WERI-Rb-1 (cell line): ENCODE data around the gene PDE4B.

Source experiments
- DNase-seq: peaks from one replicate; pipeline ENCODE4 v3.0.0-alpha.2; 2020
- H3K27ac ChIP-seq: fragments of 250-450 bp; sonication (Bioruptor Pico); 2 replicates; pipeline ENCODE4 v1.5.1; 2020; ENCODE audit warnings: mild to moderate bottlenecking, moderate library complexity
- H3K27me3 ChIP-seq: fragments of 250-450 bp; sonication (Bioruptor Pico); 2 replicates; pipeline ENCODE4 v1.5.1; 2021; ENCODE audit warnings: mild to moderate bottlenecking, low read depth, moderate library complexity; ENCODE audit not compliant: insufficient read depth, severe bottlenecking
- H3K36me3 ChIP-seq: fragments of 250-450 bp; sonication (Bioruptor Pico); 2 replicates; pipeline ENCODE4 v1.5.1; 2020; ENCODE audit warnings: mild to moderate bottlenecking, moderate library complexity
- H3K4me3 ChIP-seq: 2 replicates; pipeline ENCODE4 v1.5.1; 2011; ENCODE audit warnings: low read depth, mild to moderate bottlenecking, control low read depth, low read length
- H3K9me3 ChIP-seq: fragments of 250-450 bp; sonication (Bioruptor Pico); 2 replicates; pipeline ENCODE4 v1.5.1; 2021; ENCODE audit warnings: mild to moderate bottlenecking, moderate library complexity; ENCODE audit not compliant: severe bottlenecking
- TF ChIP-seq, protein P1 (sequence below): IDR thresholded peaks from 2 replicates; pipeline ENCODE4 v1.5.1; 2011; ENCODE audit warnings: low read depth, mild to moderate bottlenecking, control low read depth, inconsistent platforms, low read length

PDE4B gene

GRCh38 chr1:66395202-66396061 is 602.7 kb downstream of the PDE4B start:
- DNase-seq: no peak
- TF ChIP-seq, protein P1, sequence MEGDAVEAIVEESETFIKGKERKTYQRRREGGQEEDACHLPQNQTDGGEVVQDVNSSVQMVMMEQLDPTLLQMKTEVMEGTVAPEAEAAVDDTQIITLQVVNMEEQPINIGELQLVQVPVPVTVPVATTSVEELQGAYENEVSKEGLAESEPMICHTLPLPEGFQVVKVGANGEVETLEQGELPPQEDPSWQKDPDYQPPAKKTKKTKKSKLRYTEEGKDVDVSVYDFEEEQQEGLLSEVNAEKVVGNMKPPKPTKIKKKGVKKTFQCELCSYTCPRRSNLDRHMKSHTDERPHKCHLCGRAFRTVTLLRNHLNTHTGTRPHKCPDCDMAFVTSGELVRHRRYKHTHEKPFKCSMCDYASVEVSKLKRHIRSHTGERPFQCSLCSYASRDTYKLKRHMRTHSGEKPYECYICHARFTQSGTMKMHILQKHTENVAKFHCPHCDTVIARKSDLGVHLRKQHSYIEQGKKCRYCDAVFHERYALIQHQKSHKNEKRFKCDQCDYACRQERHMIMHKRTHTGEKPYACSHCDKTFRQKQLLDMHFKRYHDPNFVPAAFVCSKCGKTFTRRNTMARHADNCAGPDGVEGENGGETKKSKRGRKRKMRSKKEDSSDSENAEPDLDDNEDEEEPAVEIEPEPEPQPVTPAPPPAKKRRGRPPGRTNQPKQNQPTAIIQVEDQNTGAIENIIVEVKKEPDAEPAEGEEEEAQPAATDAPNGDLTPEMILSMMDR: no peak
- no peak overlapping the region for H3K4me3 ChIP-seq
- no peak overlapping the region for H3K27ac ChIP-seq
- no peaks in the 10 kb centered on the region for H3K36me3 ChIP-seq
- H3K9me3 ChIP-seq: no peaks in the 10 kb centered on the region
- no peaks in the 10 kb centered on the region for H3K27me3 ChIP-seq

GRCh38 chr1:66396212-66396890 is 603.7 kb downstream of the PDE4B start:
- Histone ChIP-seq H3K36me3 (no peaks in the 10 kb centered on the region), H3K27ac (no peak overlapping the region), H3K9me3 (no peaks in the 10 kb centered on the region), H3K4me3 (no peak overlapping the region), H3K27me3 (no peaks in the 10 kb centered on the region)
- TF ChIP-seq, protein P1: no peak
- DNase-seq: no peak

DNA sequence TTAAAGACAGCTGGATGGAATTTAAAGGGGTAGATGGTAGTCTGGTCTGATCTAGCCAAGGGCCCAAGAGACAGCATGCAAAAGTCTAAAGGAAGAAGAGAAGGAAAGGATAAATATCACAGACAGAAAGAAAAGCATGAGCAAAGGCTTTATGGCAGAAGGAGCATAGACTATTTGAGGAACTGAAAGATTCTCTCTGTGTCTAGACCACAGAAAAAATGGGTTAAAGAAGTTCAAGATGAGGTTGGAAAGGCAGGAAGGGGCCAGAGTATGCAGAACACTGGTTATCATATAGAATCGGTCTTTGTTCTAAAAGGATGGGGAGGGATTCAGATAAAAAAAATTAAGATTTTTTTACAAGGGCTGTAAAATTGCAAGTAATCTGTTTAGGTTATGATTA is 604.5 kb downstream of the PDE4B start:
- Histone ChIP-seq H3K9me3 (no peaks in the 10 kb centered on the region), H3K27ac (no peak overlapping the region), H3K36me3 (no peaks in the 10 kb centered on the region), H3K4me3 (no peak overlapping the region), H3K27me3 (no peaks in the 10 kb centered on the region)
- TF ChIP-seq, protein P1: no peak
- no peak for DNase-seq

GRCh38 chr1:66399888-66400529 is 607.3 kb downstream of the PDE4B start:
- TF ChIP-seq, protein P1: no peak
- no peak for DNase-seq
- no peaks in the 10 kb centered on the region for H3K9me3 ChIP-seq
- no peaks in the 10 kb centered on the region for H3K27me3 ChIP-seq
- H3K4me3 ChIP-seq: no peak overlapping the region
- H3K27ac ChIP-seq: no peak overlapping the region
- H3K36me3 ChIP-seq: no peaks in the 10 kb centered on the region

GRCh38 chr1:66400660-66401059 is 608.0 kb downstream of the PDE4B start:
- no peak for DNase-seq
- Histone ChIP-seq H3K27me3 (no peaks in the 10 kb centered on the region), H3K4me3 (no peak overlapping the region), H3K27ac (no peak overlapping the region; the same call in 1 of the 2 replicates), H3K9me3 (no peaks in the 10 kb centered on the region), H3K36me3 (no peaks in the 10 kb centered on the region)
- TF ChIP-seq, protein P1: no peak
